Transverse colon (tissue), 3 donors: Measurements from ENCODE around the gene DENND1A.

Experiments used
- CTCF ChIP-seq, 5 experiments: fragments of 200-600 bp in 3 of 5; fragments of 450-650 bp in 2 of 5; sonication (generic) in 3 of 5; IDR thresholded peaks; 1 replicate in 2 of 5; 2 replicates in 3 of 5; pipeline ENCODE4 v1.5.1; 2016 to 2017; ENCODE audit warnings: antibody characterized with exemption in 5 of 5, inconsistent platforms in 3 of 5, mild to moderate bottlenecking in 2 of 5, moderate library complexity in 1 of 5
- EP300 ChIP-seq: sonication (generic); formaldehyde crosslinking; IDR thresholded peaks from one replicate; pipeline ENCODE4 v1.6.1; 2017; ENCODE audit warnings: antibody characterized with exemption, low read depth

DNA sequence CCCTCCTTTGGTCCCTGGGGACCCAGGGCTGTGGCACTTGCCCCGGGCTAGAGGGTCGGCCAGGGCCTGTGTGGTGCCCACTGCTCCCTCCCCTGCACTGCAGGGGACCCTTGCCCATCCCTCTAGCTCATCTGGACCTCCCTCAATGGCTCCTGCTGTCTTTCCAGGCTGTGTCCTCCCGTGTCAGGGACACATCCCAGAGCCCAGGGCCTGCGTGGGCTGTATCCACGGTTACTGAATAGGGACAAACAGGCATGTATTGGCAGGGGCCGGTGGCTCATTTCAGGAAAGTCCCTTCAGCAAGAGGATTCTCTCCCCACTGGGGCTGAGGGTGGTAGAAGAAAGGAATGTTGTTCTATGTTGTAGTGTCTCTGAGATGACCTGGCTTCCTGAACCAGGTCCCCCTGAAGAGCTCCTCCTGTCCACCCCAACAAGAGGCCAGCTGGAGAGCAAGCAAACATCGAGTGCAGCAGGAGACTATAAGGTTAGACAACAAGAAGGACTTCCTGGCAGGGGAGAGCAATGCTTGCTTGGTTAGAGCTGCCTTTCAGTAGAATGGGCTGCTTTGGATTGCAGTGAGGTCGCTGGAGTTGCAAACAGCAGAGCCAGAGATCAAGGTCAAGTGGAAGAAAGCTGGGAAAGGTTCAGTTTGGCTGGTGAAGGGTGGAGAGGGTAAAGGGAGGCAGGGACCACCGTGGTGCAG, 575.0 kb downstream of the DENND1A start:
- TF ChIP-seq CTCF (IDR thresholded peaks at IDR 0.05) (no peak), EP300 (no peak)
